PC-9 (cell line): ENCODE results near the gene USP3.

Experiments used
- CTCF ChIP-seq: fragments of 200-600 bp; sonication (generic); conservative IDR thresholded peaks from 2 replicates; pipeline ENCODE4 v1.6.1; 2017; ENCODE audit warnings: mixed run types, antibody characterized with exemption, mild to moderate bottlenecking, moderate library complexity
- EZH2 ChIP-seq: fragments of 200-600 bp; sonication (generic); IDR thresholded peaks from 2 replicates; pipeline ENCODE4 v1.8.0; 2017; ENCODE audit warnings: antibody characterized with exemption, low read depth

DNA sequence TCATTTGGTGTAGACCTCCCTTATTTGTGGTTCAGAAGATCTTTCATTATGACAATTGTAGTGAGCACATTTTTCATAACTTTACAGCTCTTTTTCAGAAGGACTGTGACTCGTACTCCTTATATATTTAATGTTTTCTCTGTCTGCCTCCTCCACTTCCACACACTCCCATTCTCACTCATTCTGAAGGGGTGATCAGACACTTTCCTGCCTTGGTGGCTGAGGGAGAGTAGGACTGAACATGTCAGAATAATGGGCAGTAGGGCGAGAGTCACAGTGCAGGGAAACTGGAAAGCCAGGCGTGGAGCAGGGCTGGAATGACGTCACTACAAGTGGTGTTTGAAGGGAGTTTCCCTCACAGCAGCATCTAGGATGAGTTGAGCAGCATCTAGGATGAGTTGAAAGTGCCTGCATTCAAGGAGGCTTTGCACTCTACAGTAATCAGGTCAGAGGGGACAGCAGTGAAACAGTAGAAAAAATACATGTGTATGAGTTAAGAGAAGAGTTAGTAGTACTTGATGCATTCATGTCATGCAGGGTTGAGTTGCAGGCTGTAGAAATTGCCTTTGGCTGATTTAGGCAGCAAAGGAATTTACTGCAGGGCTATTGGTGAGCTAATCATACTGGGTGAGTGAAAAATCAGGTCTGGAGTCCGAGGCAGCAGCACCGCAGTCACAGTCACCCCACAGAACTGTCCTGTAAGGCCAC is 56.5 kb downstream of the USP3 start:
- no peak for TF ChIP-seq CTCF
- TF ChIP-seq EZH2 = no peak
